Fibroblast of skin of back (primary cell): ENCODE results near the gene DHRS11. TPM values are rescaled to one million over a fixed set of nuclear protein-coding genes. Genes with fewer than 3 reads are reported as not detected.

Experiments used
- DNase-seq: peaks from one replicate; pipeline ENCODE4 v3.0.0-alpha.2; 2013
- polyA plus RNA-seq, 2 experiments: library from polyadenylated mRNA; unstranded; fragments of 120-200 nt; gene quantifications; one replicate each; pipeline ENCODE4 v1.2.1, GENCODE V29; 2013; ENCODE audit not compliant: insufficient read length in 2 of 2

Gene DHRS11, protein sequence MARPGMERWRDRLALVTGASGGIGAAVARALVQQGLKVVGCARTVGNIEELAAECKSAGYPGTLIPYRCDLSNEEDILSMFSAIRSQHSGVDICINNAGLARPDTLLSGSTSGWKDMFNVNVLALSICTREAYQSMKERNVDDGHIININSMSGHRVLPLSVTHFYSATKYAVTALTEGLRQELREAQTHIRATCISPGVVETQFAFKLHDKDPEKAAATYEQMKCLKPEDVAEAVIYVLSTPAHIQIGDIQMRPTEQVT
- polyA plus RNA-seq (2013, experiment 1 of 2; ENCODE audit: insufficient read length): 4.8 TPM
- 4.3 TPM for polyA plus RNA-seq (2013, experiment 2 of 2; ENCODE audit: insufficient read length)

DNA sequence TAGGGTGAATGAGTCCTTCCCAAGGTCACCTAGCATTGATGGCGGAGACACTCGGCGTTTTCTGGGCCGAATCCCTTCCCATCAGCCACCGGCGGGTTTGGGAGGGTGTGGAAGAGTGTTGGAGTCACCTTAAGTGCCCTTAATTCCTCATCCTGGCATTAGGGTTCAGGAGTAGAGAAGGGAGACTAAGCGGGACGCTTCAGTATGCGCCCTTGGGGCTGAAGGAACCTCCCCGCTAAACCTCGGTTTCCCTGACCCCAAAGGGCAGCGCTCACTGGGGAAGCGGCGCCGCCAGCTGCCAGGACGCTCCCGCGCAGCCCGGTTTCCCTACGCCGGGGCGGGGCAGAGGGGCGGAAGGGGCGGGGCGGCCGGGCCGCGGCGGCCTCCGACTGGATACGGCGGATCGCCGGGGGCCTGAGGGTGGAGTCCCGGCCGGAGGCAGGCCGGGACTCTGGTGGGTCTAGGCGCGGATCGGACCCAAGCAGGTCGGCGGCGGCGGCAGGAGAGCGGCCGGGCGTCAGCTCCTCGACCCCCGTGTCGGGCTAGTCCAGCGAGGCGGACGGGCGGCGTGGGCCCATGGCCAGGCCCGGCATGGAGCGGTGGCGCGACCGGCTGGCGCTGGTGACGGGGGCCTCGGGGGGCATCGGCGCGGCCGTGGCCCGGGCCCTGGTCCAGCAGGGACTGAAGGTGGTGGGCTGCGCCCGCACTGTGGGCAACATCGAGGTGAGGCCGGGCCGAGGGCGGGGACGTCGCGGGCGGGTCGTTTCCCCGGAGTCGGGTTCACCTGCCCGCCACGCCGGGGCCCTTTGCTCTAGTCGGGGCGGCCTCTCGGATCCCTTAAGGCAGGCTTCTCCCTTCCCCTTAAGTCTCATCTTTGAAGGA lies at the start of gene DHRS11:
DHRS11 (plus strand) TSS at position 446 of the 882 bp plus-strand sequence; CDS start at position 577, 131 bp downstream.
- DNase-seq: peak; percentile 75

DNA sequence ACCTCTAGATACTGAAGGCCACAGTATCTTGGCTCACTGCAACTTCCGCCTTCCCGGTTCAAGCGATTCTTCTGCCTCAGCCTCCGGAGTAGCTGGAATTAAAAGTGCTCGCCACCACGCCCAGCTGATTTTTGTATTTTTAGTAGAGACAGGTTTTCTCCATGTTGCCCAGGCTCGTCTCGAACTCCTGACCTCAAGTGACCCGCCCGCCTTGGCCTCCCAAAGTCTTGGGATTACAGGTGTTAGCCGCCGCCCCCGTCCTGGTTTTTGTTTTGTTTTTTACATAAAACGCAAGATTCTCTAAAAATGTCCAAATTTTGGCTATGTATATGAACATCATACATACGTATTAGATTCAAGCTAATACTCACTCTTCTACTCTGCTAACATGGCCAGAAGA lies 48.9 kb upstream of the DHRS11 start:
- no peak for DNase-seq

DNA sequence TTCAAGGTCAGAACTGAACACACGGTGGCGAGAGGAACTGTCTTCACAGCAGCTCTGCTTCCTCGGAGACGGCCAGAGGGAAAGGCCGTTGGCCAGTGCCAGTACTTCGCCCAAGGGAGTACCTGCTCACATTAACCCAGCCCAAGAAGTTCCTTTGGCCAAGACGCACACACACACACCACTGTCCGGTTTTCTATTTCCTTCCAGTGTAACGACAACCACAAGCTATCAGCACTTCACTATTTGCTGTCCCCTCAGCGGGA lies 47.7 kb upstream of the DHRS11 start:
- DNase-seq: peak; percentile 54

DNA sequence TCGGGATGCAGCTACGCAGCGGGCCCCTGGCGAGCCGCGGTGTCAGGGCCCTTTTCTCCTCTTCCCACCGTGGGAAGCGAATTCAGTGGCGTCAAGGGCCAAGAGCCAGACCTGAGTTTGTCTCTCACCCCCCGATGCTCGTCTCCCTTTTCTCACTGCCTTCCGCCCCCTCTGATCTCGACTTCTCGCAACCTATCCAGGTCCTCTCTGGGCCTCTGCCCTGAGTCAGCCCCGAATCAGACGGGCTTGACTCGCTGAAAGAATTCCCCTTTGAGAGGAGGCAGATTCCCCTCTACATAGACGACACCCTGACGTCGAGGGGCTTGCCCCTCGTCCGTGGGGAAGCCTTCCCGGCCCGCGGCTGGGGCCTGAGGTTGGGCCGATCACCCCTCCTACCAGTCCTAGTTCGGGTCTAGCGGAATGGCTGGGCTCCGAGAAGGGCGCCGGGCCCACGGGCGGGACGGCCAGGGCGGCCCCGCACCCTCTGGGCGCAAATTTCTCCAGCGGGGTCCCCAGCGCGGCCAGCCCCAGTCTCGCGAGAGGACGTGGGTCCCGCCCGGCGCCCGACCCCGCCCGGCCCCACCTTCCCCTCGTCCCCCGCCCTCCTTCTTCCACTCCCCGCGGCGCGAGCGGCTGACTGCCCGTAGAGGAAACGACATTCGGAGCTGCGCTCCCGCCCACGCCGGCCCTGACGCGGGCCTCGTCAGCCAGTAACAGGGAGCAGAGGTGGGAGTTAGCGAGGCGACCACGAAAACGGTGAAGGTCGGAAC lies 47.2 kb upstream of the DHRS11 start, which contains the start of gene GGNBP2:
GGNBP2 (plus strand) TSS at position 613 of the 770 bp plus-strand sequence. CDS start 806 bp downstream, outside the sequence.
- peak; percentile 92 for DNase-seq

DNA sequence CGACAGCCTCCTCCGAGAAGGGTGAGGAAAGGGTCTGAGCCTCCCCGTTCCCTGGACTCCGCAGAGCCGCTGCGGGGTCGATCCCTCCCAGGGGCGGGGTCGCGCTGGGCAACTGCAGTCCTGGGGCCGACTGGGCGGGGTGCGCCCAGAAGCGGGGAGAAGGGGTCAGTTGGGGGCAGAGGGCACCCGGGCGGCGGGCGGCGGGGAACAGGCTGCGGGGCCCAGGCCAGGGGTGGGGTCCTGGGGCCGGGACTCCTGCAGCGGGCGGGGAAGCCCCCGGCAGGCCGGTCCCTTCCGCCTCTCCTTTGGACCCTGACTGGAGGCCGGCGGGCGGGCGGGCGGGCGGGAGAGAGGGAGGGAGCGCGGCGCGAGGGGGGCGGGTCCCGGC lies 46.6 kb upstream of the DHRS11 start:
- DNase-seq: no peak

DNA sequence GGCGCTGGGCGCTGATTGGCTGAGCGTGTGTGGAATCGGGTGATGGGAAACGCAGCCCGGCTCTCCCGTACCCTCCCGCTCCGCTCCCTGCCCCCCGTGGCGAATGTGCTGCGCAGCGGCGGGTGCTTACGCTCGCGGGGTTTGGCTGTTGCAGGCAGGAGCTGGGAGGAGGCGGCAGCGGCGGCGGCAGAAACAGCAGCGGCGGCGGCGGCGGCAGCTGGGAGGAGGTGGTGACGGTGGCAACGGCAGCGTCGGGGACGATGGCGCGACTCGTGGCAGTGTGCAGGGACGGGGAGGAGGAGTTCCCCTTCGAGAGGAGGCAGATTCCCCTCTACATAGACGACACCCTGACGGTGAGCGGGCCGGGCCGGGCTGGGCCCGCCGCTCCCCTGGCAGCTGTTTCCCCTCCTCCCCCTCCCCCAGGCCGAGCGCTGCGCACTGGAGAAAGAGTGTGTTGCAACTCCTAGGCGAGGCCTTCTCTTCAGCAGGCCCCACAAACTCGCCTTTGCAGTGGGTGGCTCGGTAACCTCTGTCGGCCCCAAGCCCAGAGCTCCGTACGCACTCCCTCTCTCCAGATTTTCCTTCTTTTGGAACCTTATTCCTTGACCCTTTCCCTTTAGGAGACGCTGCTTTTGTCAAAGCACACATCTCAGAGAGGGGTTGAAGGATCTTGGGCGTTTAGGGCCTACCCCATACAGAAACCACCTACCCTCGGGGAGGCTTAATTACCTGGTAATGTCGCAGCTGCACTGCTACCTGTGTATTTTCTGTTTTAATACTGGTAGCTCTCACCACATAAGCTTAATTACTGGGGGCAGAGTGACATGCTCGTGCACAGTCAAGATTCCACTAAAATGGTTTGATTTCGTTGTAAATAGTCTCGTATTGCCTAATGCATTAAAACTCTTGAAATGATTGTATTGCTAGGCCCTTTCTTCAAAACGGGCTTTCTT lies 45.9 kb upstream of the DHRS11 start:
- DNase-seq: peak; percentile 97

DNA sequence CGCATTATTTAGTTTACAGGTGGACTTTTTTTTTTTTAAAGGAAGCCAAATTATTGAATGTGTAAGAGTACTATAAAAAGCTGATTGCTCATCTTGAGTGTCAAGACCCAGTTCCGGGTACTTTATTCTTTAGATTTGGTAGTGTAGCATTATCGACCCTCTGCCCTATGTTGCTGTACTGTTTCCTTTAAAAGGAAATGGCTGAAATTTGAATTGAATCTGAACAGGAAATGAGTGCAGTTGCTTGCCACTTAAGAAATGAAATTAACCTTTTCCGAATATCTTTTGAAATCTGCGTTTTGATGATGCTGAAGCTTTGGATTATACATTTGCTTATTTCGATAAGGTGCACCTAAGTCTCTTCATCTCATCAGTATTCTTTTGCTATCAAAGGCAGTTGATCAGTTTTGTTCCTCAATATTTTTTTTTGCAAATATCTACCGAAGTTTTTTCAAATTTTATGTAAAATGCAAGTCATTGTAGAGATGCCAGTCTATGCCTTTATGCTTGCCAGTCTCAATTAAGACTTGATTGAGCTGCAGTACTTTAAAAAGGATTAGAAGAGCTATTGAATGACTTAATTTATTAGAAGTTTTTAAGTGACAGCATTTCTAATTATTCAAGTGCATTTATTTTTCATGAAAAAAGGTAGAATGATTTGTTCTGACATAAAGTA lies 45.1 kb upstream of the DHRS11 start:
- peak; percentile 5 for DNase-seq

DNA sequence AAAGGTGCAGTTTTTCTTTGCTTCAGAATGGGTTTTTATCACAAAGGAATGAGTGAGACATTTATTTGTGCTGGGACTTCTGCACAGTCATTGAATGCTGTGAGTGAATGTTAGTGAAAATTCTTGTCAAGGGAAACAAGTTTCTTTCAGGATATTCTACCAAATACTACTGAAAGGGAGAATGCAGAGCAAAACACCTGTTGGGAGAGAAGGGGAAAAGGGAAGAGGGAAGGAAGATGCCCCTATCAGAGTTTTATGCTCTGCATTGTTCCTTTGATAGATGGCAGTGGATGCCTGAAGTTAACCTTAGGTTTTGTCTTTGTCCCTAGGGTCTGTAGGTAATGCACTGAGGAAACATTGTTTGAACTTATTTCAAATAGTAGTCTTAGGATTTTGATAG lies 43.9 kb upstream of the DHRS11 start:
- no peak for DNase-seq

DNA sequence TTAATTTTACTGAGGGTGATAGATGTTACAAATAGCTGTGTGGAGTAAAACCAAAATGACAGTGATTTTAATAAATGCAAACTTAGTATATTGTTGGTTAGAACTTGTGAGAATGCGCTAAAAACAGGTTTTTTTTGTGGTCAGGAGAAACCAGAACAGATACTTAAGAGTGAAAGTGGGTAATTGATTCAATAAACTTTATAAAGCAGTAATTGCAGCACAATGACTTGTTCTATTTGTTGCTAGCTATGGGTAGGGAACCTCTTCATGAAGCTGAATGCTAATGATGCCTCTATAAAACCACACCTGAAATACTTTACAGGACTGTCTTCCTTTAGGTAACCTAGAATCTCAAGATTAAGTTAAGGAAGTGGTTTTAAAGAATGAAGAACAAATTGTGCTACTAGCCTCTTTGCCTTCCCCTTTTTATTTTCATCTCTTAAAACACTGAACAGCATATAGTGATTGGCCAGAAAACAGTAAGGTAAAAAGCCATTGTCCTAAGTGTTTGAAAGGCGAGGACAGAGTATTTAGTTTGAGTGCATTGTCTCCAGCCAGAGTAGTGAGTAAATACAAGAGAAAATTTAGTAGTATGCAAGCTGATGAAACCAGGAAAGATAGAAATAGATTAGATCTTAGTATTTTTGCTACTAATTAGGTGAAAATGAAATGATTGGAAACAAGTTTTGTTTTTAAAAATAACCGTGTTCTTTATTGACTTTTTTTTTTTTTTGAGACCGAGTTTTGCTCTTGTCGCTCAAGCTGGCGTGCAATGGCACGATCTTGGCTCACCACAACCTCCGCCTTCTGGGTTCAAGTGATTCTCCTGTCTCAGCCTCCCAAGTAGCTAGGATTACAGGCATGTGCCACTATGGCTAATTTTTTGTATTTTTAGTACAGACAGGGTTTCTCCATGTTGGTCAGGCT lies 40.9 kb upstream of the DHRS11 start:
- no peak for DNase-seq

DNA sequence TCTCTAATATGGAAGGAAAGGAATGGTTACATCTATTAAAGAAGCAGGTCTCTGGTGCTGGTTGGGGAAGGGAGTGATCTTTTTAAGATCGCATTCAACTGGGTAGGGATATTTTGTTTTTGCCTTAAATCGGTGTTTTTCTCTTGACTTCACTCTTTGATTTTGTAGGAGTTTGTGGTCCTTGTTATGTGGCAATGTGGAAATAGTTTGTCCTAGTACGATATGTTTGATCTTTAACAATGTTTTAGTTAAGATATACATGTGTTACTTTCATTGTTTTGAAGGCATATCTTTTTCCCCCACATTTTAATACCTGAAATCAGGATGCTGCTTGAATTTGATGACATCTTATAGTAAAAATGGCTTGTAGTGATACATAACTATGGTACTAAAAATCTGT lies 38.2 kb upstream of the DHRS11 start:
- no peak for DNase-seq

DNA sequence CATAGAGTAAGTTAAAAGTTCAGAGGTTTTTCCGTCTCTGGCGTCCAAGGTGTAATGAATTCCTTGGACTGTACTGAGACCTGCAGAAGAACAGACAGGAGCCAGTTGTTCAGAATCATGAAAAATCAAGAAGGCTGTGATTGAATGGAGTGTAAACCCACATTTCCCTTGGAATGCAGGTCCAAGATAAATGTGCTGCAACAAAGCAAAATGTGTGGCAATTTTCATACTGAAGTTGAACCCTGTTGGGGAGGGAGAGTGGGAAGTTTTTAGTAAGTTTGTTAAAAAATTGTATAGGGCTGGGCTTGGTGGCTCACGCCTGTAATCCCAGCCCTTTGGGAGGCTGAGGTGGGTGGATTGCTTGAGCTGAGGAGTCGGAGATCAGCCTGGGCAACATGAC lies 25.6 kb upstream of the DHRS11 start:
- DNase-seq: no peak

DNA sequence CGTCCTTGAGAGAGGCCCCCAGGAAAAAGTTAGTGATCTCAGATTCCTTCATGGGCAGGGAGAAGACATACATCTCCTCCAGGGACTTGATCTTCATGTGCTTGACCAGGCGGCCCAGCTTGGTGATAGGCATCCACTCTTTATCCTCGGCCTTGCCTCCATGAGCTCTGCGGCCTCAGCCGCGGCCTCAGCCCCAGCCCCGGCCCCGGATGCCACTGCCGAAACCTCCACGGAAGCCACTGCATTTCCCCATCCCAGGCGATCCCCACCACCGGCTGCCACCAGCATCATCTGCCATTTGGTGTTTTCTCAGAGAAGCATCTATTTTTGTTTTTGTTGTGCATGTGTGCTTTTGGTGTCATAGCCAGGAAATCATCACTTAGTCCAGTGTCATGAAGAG lies 16.7 kb upstream of the DHRS11 start:
- DNase-seq: no peak

DNA sequence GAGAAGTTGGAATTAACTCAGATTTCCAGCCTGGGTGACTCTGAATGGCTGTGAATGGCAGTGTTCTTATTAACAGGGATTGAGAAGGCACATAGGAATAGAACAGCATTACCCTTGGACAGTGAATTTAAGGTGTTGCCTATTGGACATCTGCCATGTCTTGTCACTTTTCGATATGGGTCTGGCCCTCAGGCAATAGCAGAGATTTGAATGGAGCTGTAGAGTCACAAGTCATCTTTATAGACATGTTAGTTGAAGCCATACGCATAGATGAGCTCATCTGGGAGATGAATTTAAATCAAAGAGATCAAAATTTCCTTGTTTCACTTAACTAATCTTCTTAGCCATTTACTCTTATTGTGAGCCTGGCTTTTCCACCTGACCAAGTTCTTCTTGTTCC lies 14.9 kb upstream of the DHRS11 start:
- no peak for DNase-seq

DNA sequence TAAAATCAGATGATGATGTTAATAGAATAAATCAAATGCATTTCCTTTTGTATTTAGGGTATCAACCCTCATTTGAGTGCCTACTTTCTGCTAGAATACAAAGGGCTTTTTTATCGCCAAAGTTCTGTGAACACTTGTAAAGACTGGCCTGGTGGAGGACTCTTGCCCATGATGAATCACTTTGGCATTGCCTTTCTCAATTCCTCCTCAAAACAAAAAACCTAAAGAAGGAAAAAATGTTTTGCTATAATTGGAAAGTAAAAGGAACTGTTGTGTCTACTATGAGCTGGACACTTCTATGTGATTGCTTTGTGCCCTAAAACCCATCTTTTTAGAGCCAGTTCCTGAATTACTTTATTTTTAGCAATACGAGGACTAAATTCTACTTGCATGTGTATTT lies 13.0 kb upstream of the DHRS11 start:
- peak; percentile 10 for DNase-seq

DNA sequence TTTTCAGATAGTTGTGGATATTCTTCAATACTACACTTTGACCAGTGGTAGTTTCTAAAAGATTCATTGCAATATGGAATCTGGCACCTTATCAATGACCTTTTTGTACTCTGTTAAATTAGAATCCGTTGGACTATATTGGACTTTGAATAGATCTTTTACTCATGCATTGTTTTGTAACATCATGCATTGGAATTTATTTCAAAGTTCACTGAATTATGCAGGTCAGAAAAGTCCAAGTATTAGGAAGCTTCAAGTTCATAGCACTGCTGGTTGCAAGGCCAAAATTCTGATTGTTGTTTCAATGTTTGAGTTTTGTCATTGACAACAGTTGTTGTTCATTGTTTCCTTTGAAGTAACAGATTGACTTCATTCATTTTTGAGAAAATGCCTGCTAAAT lies 7.9 kb upstream of the DHRS11 start:
- no peak for DNase-seq

DNA sequence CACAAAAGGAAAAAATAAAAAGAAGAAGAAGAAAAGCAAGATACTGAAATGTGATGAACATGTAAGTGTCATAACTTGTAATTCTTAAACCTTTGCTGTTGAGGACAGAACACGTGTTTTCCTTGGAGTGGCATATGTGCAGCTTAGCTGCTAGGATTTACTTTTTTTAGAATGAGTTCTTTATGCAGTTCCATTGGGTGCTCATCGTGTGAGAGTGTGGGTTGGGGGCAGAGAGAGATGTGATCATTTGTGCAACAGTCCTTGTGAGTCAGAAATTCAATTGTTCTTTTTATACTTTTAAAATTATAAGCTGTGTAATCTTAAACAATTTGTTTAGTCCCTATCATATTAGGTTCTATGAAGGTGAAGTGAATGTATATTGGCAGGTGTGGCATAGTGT lies 5.5 kb upstream of the DHRS11 start:
- no peak for DNase-seq

DNA sequence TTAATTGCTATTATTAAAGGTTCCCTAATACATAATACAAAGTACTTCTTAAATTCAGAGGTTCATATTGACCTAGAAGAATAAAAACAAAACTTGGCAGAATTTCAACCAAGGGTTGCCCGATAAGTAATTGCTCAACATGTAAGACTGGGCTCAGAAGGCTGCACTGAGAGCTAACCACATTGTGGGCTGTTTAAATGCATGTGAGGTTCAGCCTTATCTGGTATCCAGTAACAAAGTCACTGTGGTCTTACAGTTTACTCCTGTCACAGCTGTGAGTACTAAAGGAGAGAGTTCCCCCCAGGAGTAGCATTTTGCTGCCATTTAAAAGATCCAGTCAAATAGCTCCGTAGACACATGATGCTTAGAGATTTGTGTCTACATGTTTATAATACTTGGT lies 1.6 kb upstream of the DHRS11 start:
- DNase-seq: no peak

DNA sequence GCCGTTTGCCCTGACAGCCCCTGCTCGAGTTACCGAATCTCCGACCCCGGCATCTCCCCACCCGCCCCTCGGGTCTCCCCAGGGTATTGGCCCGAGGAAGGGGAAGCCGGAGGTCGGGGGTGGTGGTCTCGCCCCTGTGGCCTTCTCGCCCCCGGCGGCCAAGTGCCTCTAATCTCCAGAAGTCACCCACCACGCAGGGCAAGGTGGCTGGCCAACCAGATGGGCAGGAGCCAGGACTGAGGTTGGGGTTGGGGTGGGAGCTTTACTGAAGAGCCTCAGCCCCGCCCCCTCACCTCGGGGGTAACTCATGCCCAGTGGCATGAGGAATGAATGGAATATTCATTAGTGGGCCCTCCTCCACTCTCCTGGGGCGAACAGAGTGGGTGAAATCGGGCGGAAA lies 637 bp downstream of the DHRS11 start:
- DNase-seq: peak; percentile 7

DNA sequence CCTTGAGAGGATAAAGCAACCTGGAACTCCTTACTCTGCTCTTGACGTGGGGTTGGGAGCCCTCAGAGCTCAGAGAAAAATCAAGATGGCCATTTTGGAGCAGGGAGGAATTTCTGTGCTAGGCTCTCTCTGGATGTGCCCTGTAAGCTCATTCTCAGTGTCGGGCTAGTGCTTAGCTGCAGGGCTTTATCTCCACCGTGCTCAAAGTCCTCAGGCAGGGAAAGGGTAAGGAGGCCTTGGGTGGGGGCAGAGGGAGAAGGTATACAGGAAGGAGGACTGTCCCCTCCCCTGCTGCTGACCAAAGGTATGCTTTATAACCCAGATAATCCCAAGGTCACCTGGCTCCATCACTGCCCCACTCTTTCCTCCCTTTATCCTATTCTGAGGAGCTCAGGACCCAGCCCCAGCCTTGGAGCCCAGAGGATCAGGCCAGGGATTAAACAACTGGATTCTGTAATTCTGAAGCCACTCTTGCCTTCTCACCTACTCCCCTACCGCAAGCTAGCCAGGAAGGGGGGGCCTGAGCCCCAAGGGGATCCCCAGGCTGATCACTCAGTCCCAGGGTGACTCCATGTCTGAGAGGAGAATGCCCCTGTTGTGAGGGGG lies 1.1 kb downstream of the DHRS11 start:
- no peak for DNase-seq
